Kidney capillary endothelial cell (primary cell): ENCODE measurements around the gene MDM2.

Experiments used
- DNase-seq: peaks from one replicate; pipeline ENCODE4 v3.0.0-alpha.2; 2018; ENCODE audit warnings: low spot score

MDM2 gene

GRCh38 chr12:68851592-68852306 lies 43.8 kb downstream of the MDM2 start:
- no peak for DNase-seq

GRCh38 chr12:68853396-68854077 lies 45.6 kb downstream of the MDM2 start:
- no peak for DNase-seq

- DNase-seq = no peak
These were observed 46.1 kb downstream of the MDM2 start for GRCh38 chr12:68854078-68854468.

GRCh38 chr12:68854554-68854953 lies 46.6 kb downstream of the MDM2 start:
- no peak for DNase-seq

- DNase-seq = no peak
These were observed 47.1 kb downstream of the MDM2 start for GRCh38 chr12:68855111-68855510.

- DNase-seq = no peak
These were observed 47.8 kb downstream of the MDM2 start for GRCh38 chr12:68855771-68856170.

- DNase-seq = no peak
These were observed 48.5 kb downstream of the MDM2 start for GRCh38 chr12:68856510-68856909.

- DNase-seq = no peak
These were observed 53.9 kb downstream of the MDM2 start for GRCh38 chr12:68861890-68862289.

- DNase-seq = no peak
These were observed 55.3 kb downstream of the MDM2 start for GRCh38 chr12:68863109-68863770.

GRCh38 chr12:68863886-68864454 lies 56.0 kb downstream of the MDM2 start:
- peak; percentile 51 for DNase-seq

GRCh38 chr12:68864604-68865003 lies 56.6 kb downstream of the MDM2 start:
- DNase-seq = no peak

GRCh38 chr12:68865399-68866164 lies 57.6 kb downstream of the MDM2 start:
- DNase-seq = no peak

GRCh38 chr12:68866950-68867349 lies 59.0 kb downstream of the MDM2 start:
- DNase-seq = no peak

- no peak for DNase-seq
These were observed 59.6 kb downstream of the MDM2 start for GRCh38 chr12:68867606-68868005.

- DNase-seq = no peak
These were observed 60.2 kb downstream of the MDM2 start for GRCh38 chr12:68868043-68868790.

- no peak for DNase-seq
These were observed 62.0 kb downstream of the MDM2 start for GRCh38 chr12:68870011-68870410.

- no peak for DNase-seq
These were observed 62.5 kb downstream of the MDM2 start for GRCh38 chr12:68870443-68870842.

GRCh38 chr12:68871396-68871795 lies 63.4 kb downstream of the MDM2 start:
- DNase-seq = no peak

- DNase-seq = no peak
These were observed 63.9 kb downstream of the MDM2 start for GRCh38 chr12:68871921-68872320.

- no peak for DNase-seq
These were observed 65.3 kb downstream of the MDM2 start for GRCh38 chr12:68873316-68873715.

- no peak for DNase-seq
These were observed 68.5 kb downstream of the MDM2 start for GRCh38 chr12:68876461-68876860.
